GM18858 (cell line): ENCODE data around the gene EVL.
"Not testable (repeated sequence)": the region's sequence is repeated elsewhere in the genome, so short reads cannot be mapped to it uniquely, and the experiment has no call there.

Source experiments
- ATAC-seq: cut with Tn5 transposase; IDR thresholded peaks from one replicate; pipeline ENCODE4 v1.9.1; 2021; ENCODE audit not compliant: unreplicated experiment

Gene EVL

GRCh38 chr14:100144645-100144995 is 79.4 kb downstream of the EVL start:
- no peak for ATAC-seq

- no peak for ATAC-seq
These were observed 79.9 kb downstream of the EVL start for GRCh38 chr14:100144996-100145646.

GRCh38 chr14:100145682-100146464 is 80.7 kb downstream of the EVL start:
- no peak for ATAC-seq

GRCh38 chr14:100146531-100147091 is 81.4 kb downstream of the EVL start:
- ATAC-seq, result no peak

GRCh38 chr14:100147181-100147631 is 82.0 kb downstream of the EVL start:
- no peak for ATAC-seq

- ATAC-seq, result no peak
These were observed 82.7 kb downstream of the EVL start for GRCh38 chr14:100147691-100148464.

- ATAC-seq, result no peak
These were observed 83.9 kb downstream of the EVL start for GRCh38 chr14:100148837-100149731.

- no peak for ATAC-seq
These were observed 84.8 kb downstream of the EVL start for GRCh38 chr14:100149851-100150611.

- no peak for ATAC-seq
These were observed 85.8 kb downstream of the EVL start for GRCh38 chr14:100150932-100151587.

- no peak for ATAC-seq
These were observed 86.9 kb downstream of the EVL start for GRCh38 chr14:100152091-100152490.

- no peak for ATAC-seq
These were observed 88.3 kb downstream of the EVL start for GRCh38 chr14:100153560-100153959.

- ATAC-seq, result no peak
These were observed 89.9 kb downstream of the EVL start for GRCh38 chr14:100155049-100155621.

GRCh38 chr14:100155756-100156616 is 90.8 kb downstream of the EVL start:
- no peak for ATAC-seq

- no peak for ATAC-seq
These were observed 91.6 kb downstream of the EVL start for GRCh38 chr14:100156776-100157175.

GRCh38 chr14:100157548-100158232 is 92.5 kb downstream of the EVL start:
- ATAC-seq, result not testable (repeated sequence)

GRCh38 chr14:100158566-100159093 is 93.4 kb downstream of the EVL start:
- no peak for ATAC-seq
